Measurements from ENCODE around the gene PODXL. TPM values are rescaled to one million over a fixed set of nuclear protein-coding genes. Genes with fewer than 3 reads are reported as not detected.

Gene PODXL
- total and polyA plus RNA-seq, 2 donors (not counting 3 experiments of a cell fraction or from before 2014, with no cell fraction given) = 86.4 to 156 TPM

- Histone ChIP-seq H3K36me3 (ENCODE audit: control insufficient read depth in 2 of 2, extremely low read depth in 1 of 2, insufficient read depth in 2 of 2, low read length in 2 of 2) (no peaks in the 10 kb centered on the region), H3K4me1 (ENCODE audit: control insufficient read depth, extremely low read depth, insufficient read depth, low read length) (peaks cover 30% of the 10 kb centered on the region), H3K9ac (replicated peaks; ENCODE audit: extremely low read depth, insufficient read depth, low read length) (no peak overlapping the region), H3K9me3 (replicated peaks; ENCODE audit: control insufficient read depth, insufficient read depth, low read length) (no peaks in the 10 kb centered on the region), H3K4me3 (replicated peaks in 1 of 3; ENCODE audit: insufficient read depth in 1 of 3, low read depth in 1 of 3, low read length in 3 of 3) (no peak overlapping the region), H3K27me3 (ENCODE audit: control insufficient read depth in 2 of 2, insufficient read depth in 2 of 2, low read length in 2 of 2) (no peaks in the 10 kb centered on the region), H3K9me1 (replicated peaks; ENCODE audit: control insufficient read depth, extremely low read depth, insufficient read depth, low read length) (no peaks in the 10 kb centered on the region), H3K79me2 (ENCODE audit: control insufficient read depth, insufficient read depth, low read length) (peaks cover 82% of the 10 kb centered on the region), H3K4me2 (ENCODE audit: insufficient read depth, low read length) (no peak overlapping the region), H3K27ac (ENCODE audit: insufficient read depth, low read depth, low read length) (no peak overlapping the region), H4K20me1 (replicated peaks; ENCODE audit: control insufficient read depth, extremely low read depth, insufficient read depth, low read length) (no peaks in the 10 kb centered on the region), H2AFZ (ENCODE audit: low read depth, low read length) (no peak overlapping the region)
- dilution Hi-C loops (cut with MboI; ENCODE audit: extremely low pct_ligation_motif_present, low sequenced_read_pairs) (no loop called here), intact Hi-C loops (cut with micrococcal nuclease) (no loop called here)
- CTCF ChIA-PET = interaction anchor here (1.4 to 1.9 kb wide), 4 partner anchors 8 to 19 kb away, joined by 3 to 8 read pairs (median 6); no protein-coding TSS in a partner anchor
- POLR2A ChIA-PET = interaction anchor here (0.6 kb wide), 2 partner anchors 10 to 106 kb away, joined by 3 to 5 read pairs; no protein-coding TSS in a partner anchor
- DNase-seq (ENCODE audit: low read depth, low spot score) = no peak
- no TSS peak for BruUV-seq (replicated peaks)
- no peak for TF ChIP-seq MYC (IDR thresholded peaks at IDR 0.05; ENCODE audit: low read depth, low read length)
- TF ChIP-seq FOS (IDR thresholded peaks at IDR 0.05; ENCODE audit: borderline replicate concordance, insufficient read depth, low read length) = no peak
- no peak for TF ChIP-seq MAX (IDR thresholded peaks at IDR 0.05; ENCODE audit: insufficient read depth, insufficient read length)
- no peak for TF ChIP-seq POLR2AphosphoS5 (IDR thresholded peaks at IDR 0.05; ENCODE audit: insufficient read depth, low read depth, low read length)
- TF ChIP-seq POLR2A (IDR thresholded peaks at IDR 0.05; ENCODE audit: low read depth, low read length) = no peak
- TF ChIP-seq EZH2 (IDR thresholded peaks at IDR 0.05; ENCODE audit: borderline replicate concordance, low read depth, low read length, severe bottlenecking) = no peak
- TF ChIP-seq GATA2 (IDR thresholded peaks at IDR 0.05; ENCODE audit: insufficient read depth, insufficient read length, low read depth, low read length) = no peak
- no peak for TF ChIP-seq JUN (IDR thresholded peaks at IDR 0.05; ENCODE audit: borderline replicate concordance, insufficient read depth, insufficient read length, low read depth)
- TF ChIP-seq CTCF (IDR thresholded peaks at IDR 0.05; ENCODE audit: extremely low read depth in 1 of 2, insufficient read depth in 1 of 2, low read depth in 1 of 2, low read length in 2 of 2) = no peak
- FAIRE-seq = no peak
These were observed 22.6 kb downstream of the PODXL start for GRCh38 chr7:131533566-131534561.

All from endothelial cell of umbilical vein (primary cell).